Neural cell (in vitro differentiated cells): ENCODE measurements around the gene SNCB.
"Not testable (repeated sequence)": the region's sequence is repeated elsewhere in the genome, so short reads cannot be mapped to it uniquely, and the experiment has no call there.

ENCODE experiments used
- EP300 ChIP-seq: fragments of 450-650 bp; conservative IDR thresholded peaks from 2 replicates; pipeline ENCODE4 v1.6.1; 2014; ENCODE audit warnings: antibody characterized with exemption, mild to moderate bottlenecking, moderate library complexity; ENCODE audit not compliant: poor library complexity, severe bottlenecking
- EZH2 ChIP-seq: fragments of 200-600, 300-800 bp; shearing (Covaris generic), sonication (generic); IDR thresholded peaks from 2 replicates; pipeline ENCODE4 v1.6.1; 2014; ENCODE audit warnings: antibody characterized with exemption, low read length, borderline replicate concordance, mild to moderate bottlenecking; ENCODE audit not compliant: insufficient read depth, poor library complexity, severe bottlenecking
- POLR2AphosphoS5 ChIP-seq: IDR thresholded peaks from 2 replicates; pipeline ENCODE4 v1.6.1; 2012
- RAD21 ChIP-seq: fragments of 450-650 bp; conservative IDR thresholded peaks from 2 replicates; pipeline ENCODE4 v1.6.1; 2014; ENCODE audit warnings: antibody characterized with exemption, mild to moderate bottlenecking, moderate library complexity
- TAF1 ChIP-seq: IDR thresholded peaks from 2 replicates; pipeline ENCODE4 v1.6.1; 2012; ENCODE audit warnings: low read depth
- TF ChIP-seq, protein P1 (sequence below): fragments of 450-650 bp; IDR thresholded peaks from 2 replicates; pipeline ENCODE4 v1.5.1; 2014; ENCODE audit warnings: antibody characterized with exemption, mild to moderate bottlenecking, moderate library complexity; ENCODE audit not compliant: poor library complexity, severe bottlenecking
- TF ChIP-seq, protein P2 (sequence below): IDR thresholded peaks from 2 replicates; pipeline ENCODE4 v1.6.1; 2012; ENCODE audit warnings: borderline replicate concordance

DNA sequence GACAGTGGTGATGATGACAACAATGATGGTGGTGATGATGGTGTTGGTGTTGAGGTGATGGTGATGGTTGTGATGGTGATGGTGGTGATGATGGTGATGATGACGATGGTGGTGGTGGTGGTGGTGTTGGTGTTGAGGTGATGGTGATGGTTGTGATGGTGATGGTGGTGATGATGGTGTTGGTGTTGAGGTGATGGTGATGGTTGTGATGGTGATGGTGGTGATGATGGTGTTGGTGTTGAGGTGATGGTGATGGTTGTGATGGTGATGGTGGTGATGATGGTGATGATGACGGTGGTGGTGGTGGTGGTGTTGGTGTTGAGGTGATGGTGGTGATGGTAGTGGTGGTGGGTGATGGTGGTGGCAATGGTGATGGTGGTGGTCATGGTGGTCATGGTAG, 38.7 kb downstream of the SNCB start:
- TF ChIP-seq, protein P1, sequence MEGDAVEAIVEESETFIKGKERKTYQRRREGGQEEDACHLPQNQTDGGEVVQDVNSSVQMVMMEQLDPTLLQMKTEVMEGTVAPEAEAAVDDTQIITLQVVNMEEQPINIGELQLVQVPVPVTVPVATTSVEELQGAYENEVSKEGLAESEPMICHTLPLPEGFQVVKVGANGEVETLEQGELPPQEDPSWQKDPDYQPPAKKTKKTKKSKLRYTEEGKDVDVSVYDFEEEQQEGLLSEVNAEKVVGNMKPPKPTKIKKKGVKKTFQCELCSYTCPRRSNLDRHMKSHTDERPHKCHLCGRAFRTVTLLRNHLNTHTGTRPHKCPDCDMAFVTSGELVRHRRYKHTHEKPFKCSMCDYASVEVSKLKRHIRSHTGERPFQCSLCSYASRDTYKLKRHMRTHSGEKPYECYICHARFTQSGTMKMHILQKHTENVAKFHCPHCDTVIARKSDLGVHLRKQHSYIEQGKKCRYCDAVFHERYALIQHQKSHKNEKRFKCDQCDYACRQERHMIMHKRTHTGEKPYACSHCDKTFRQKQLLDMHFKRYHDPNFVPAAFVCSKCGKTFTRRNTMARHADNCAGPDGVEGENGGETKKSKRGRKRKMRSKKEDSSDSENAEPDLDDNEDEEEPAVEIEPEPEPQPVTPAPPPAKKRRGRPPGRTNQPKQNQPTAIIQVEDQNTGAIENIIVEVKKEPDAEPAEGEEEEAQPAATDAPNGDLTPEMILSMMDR: not testable (repeated sequence)
- TF ChIP-seq, protein P2, sequence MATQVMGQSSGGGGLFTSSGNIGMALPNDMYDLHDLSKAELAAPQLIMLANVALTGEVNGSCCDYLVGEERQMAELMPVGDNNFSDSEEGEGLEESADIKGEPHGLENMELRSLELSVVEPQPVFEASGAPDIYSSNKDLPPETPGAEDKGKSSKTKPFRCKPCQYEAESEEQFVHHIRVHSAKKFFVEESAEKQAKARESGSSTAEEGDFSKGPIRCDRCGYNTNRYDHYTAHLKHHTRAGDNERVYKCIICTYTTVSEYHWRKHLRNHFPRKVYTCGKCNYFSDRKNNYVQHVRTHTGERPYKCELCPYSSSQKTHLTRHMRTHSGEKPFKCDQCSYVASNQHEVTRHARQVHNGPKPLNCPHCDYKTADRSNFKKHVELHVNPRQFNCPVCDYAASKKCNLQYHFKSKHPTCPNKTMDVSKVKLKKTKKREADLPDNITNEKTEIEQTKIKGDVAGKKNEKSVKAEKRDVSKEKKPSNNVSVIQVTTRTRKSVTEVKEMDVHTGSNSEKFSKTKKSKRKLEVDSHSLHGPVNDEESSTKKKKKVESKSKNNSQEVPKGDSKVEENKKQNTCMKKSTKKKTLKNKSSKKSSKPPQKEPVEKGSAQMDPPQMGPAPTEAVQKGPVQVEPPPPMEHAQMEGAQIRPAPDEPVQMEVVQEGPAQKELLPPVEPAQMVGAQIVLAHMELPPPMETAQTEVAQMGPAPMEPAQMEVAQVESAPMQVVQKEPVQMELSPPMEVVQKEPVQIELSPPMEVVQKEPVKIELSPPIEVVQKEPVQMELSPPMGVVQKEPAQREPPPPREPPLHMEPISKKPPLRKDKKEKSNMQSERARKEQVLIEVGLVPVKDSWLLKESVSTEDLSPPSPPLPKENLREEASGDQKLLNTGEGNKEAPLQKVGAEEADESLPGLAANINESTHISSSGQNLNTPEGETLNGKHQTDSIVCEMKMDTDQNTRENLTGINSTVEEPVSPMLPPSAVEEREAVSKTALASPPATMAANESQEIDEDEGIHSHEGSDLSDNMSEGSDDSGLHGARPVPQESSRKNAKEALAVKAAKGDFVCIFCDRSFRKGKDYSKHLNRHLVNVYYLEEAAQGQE: not testable (repeated sequence)
- not testable (repeated sequence) for TF ChIP-seq POLR2AphosphoS5, TAF1, RAD21, EZH2, EP300
